GM19455 (cell line): ENCODE data around the gene MDH1B.
"Not testable (repeated sequence)": the region's sequence is repeated elsewhere in the genome, so short reads cannot be mapped to it uniquely, and the experiment has no call there.

Experiments
- ATAC-seq: cut with Tn5 transposase; IDR thresholded peaks from one replicate; pipeline ENCODE4 v1.9.1; 2021; ENCODE audit not compliant: unreplicated experiment

The MDH1B gene

DNA sequence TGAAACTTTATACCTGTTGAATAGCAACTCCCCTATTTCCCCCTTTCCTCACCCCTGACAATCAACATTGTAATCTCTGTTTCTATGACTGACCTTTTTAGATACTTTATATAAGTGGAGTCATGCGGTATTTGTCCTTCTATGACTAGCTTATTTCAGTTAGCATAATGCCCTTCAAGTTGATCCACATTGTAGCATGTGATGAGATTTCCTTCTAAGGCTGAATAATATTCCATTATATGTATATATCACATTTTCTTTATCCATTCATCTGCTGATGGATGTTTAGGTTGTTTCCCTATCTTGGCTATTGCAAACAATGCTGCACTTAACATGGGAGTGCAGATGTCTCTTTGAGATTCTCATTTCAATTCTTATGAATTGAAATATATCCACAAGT is 9.7 kb upstream of the MDH1B start:
- no peak for ATAC-seq

GRCh38 chr2:206766057-206766930 is 1.2 kb upstream of the MDH1B start:
- no peak for ATAC-seq

DNA sequence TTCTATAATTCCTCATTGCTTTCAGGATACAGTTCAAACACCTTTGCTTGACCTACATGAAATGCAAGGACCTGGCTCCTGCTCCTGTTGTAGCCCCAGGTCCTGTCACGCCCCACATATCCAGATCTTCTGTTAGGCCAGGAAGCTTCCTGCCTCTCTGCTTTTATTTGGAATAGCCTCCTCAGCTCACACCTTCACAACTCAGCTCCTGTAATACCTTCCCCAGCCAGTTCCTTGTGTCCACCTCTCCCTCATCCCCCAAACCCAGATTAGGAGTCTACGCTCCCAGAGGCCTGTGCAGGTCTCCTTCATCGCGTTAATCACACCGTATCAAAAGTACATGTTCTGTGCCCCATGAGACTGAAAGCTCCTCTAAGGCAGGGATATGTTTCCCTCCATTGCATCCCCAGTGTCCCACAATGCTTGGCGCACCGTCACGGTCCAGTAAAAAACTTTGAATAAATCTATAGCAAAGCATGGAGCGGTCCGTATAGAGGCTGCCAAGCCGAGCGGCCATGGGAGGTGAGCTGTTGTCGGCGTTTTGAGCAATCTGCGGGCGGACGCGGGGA is 371 bp downstream of the MDH1B start:
- peak; percentile 42 for ATAC-seq

DNA sequence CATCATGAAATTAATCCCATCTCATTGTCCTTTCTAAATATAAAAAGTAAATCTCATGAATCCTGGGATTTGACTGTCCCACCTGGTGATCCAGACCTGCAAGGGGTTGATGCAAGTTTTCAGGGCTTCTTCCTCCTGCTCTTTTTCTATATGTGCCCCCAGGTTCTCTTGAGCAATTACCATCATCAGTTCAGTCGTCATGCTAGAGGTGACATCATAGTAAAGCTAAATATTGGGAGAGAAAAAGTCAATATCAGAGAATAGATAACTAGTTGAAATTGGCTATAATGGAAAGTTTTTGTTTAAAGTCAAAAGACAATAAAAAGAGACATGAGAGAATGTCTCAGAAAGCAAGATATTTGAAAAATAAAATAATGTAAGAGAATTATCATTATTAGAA is 8.3 kb downstream of the MDH1B start:
- no peak for ATAC-seq

GRCh38 chr2:206740800-206741199 is 24.3 kb downstream of the MDH1B start:
- ATAC-seq: no peak

DNA sequence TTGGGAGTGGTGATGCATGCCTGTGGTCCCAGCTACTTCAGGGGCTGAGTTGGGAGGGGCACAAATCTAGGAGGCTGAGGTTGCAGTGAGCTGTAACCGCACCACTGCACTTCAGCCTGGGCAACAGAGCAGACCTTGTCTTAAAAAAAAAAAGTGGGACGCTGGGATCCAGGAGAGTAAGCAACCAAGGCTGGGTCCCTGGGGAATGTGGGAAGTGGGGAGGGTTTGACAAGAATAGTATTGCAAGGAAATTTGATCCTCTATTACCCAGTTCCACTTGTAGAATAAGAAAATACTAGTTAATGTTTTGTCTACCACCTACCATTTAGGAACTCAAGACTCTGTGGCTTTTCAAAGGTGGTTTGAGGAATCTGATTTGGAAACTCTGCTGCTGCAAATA is 25.9 kb downstream of the MDH1B start:
- no peak for ATAC-seq

- no peak for ATAC-seq
Observed at GRCh38 chr2:206736935-206737334, 28.2 kb downstream of the MDH1B start.

DNA sequence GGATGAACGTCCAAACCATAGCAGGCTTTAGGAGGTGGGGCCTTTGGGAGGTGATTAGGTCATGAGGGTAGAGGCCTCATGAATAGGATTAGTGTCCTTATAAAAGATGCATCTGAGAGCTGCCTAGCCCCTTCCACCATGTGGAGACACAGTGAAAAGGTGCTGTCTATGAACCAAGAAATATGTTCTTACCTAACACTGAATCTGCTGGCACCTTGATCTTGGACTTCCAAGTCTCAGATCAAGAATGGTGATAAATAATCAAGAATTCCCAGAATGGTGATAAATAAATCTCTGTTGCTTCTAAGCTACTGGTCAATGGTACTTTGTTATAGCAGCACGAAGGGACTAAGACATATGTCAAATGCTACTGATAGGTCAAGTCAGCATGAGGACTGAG is 31.8 kb downstream of the MDH1B start:
- no peak for ATAC-seq

- no peak for ATAC-seq
Observed at GRCh38 chr2:206728277-206729199, 36.6 kb downstream of the MDH1B start.

- ATAC-seq: no peak
Observed at GRCh38 chr2:206727287-206727686, 37.8 kb downstream of the MDH1B start.

- ATAC-seq: no peak
Observed at GRCh38 chr2:206723288-206723687, 41.8 kb downstream of the MDH1B start.

- ATAC-seq: peak; percentile 83
Observed at GRCh38 chr2:206721256-206721920, 43.7 kb downstream of the MDH1B start.

DNA sequence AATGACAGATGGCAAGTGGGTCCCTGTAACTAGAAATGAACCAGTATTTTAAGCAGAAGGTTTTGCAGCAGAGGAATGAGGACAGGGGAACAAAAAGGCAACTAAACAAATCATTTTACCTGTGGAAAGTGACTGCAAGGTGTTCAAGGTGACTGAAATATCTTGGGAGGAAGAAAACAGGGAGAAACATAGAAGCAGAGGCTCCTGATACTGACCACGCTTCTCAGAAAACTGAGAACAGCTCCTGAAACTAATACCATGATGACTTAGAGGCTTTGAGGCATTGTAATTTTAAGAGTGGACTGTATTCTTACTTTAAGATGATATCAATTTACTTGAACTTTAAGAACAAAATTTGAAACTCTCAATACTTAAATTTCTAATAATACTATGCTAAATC is 46.8 kb downstream of the MDH1B start, which contains the start of gene DYTN:
Gene DYTN (minus strand): TSS at position 101 of the 400 bp plus-strand sequence. CDS start 117 bp downstream, outside the sequence.
- ATAC-seq: no peak

GRCh38 chr2:206716623-206717022 is 48.5 kb downstream of the MDH1B start:
- ATAC-seq: no peak

GRCh38 chr2:206715183-206715582 is 49.9 kb downstream of the MDH1B start:
- ATAC-seq: not testable (repeated sequence)

DNA sequence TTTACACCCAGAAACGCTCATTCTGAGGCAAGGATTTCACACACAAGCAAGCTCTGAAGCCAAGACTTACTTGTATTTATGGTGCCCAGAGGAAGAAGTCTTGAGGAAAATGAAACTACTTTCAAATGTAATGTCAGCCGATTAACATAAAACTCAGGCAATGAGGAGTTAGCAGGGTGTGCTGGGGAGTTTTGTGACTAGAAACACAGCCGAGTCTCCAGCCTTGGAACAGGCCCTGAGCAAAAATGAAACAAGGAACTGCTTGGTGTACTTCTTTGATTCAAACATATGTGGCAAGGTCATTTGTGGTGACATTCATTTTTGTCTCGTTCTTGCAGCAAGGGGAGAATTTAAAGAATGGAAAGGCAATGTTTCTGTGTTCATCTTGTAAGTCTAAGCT is 51.4 kb downstream of the MDH1B start:
- peak; percentile 71 for ATAC-seq

GRCh38 chr2:206708286-206708685 is 56.8 kb downstream of the MDH1B start:
- ATAC-seq: no peak

DNA sequence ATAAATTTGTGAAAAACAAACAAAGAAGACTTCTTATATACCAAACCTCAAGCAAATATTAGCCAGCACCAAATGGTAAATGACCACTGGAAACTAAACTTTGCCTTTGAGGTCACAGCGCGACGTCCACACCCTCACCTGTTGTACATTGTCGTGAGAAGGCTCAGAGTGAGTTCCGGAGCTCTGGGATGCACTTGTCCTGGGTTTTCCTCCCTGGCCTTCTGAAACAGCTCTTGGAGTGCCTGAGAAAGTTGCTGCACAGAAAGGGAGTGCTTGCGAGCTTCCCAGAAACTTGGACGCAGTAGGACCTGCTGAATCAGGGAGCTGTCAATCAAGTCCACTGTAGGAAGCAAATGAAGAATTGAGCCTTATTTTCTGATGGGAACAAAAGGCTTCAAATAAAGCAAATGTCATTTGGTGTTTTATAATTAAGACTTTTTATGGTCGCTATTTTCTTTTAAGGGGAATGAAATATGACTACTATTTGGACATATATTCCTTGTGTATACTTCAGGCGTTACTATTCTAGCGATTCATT is 57.9 kb downstream of the MDH1B start:
- ATAC-seq: no peak

- ATAC-seq: no peak
Observed at GRCh38 chr2:206701952-206702605, 63.0 kb downstream of the MDH1B start.

DNA sequence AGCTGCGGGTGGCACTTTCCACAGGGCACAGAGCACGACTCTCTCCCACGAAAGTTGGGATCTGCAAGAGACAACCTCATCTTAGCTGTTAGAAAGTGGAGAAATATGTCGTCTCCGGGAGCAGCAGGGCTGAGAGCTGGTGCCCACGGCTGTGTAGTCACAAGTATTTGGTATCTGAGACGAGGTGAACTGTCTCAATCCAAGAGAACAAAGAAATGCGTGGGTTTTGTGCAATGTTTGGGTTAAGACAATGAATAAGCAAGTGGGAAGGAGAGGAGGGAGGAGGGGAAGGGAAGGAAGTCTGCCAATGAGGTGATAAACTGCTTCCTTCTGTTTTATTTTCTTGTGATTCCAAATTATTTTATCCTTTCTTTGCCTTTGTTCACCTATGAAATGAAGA is 65.0 kb downstream of the MDH1B start:
- ATAC-seq: no peak
